ENCODE results near the gene CNOT11. TPM values are rescaled to one million over a fixed set of nuclear protein-coding genes. Genes with fewer than 3 reads are reported as not detected.
"Not testable (repeated sequence)": the region's sequence is repeated elsewhere in the genome, so short reads cannot be mapped to it uniquely, and the experiment has no call there.

The CNOT11 gene
- total RNA-seq, 1 experiment from 2014 or later = 57.1 TPM

- DNase-seq (ENCODE audit: low read depth) = no peak
Observed at GRCh38 chr2:101310090-101310833, 57.6 kb downstream of the CNOT11 start.

GRCh38 chr2:101310834-101311695 is 58.4 kb downstream of the CNOT11 start:
- peak; percentile 24 for DNase-seq (ENCODE audit: low read depth)

- DNase-seq (ENCODE audit: low read depth) = no peak
Observed at GRCh38 chr2:101311696-101312017, 59.0 kb downstream of the CNOT11 start.

- DNase-seq (ENCODE audit: low read depth) = not testable (repeated sequence)
Observed at GRCh38 chr2:101316568-101316967, 63.9 kb downstream of the CNOT11 start.

Other genes with a start within 250 kb of the CNOT11 start
- 5.1 and 9.3 TPM in 2 replicates for gene TBC1D8, start 101.5 kb upstream of the CNOT11 start, total RNA-seq (2014; rRNA removed; shearing (Covaris generic))
- gene RNF149, start 55.8 kb downstream of the CNOT11 start, total RNA-seq (2014; rRNA removed; shearing (Covaris generic)) = 4.6 and 9.3 TPM in 2 replicates
- gene CREG2, start 134.6 kb downstream of the CNOT11 start, total RNA-seq (2014; rRNA removed; shearing (Covaris generic)) = 0.15 and 0.86 TPM in 2 replicates
- not detected in 2 replicates for gene RFX8, start 222.2 kb downstream of the CNOT11 start, total RNA-seq (2014; rRNA removed; shearing (Covaris generic))